Islet of Langerhans (tissue), 1 donor: Measurements from ENCODE around the gene GEMIN8.

Experiments used
- FAIRE-seq: peaks from one replicate; lab custom pipeline; 2011; peaks lifted over from hg19 to GRCh38; lab: Jason Lieb, UNC

GEMIN8 gene

DNA sequence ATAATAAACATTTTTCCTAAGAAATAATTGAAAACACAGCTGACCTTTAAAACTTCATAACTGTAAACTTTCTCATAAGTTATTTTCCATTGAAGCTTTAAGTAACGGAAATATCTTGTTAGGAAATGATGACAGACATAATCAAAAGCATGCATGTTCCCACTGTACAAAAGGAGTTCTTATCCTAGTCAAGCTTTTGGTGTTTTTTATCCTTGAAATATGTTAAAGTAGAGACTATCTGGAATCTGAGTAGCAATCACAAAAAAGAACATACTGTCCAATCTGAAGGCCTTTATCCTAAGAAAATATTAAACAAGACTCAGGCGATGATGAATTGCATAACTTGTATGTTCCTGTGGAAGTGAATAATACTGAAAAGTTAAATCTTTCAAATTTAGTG lies 14.4 kb downstream of the GEMIN8 start:
- no peak for FAIRE-seq

DNA sequence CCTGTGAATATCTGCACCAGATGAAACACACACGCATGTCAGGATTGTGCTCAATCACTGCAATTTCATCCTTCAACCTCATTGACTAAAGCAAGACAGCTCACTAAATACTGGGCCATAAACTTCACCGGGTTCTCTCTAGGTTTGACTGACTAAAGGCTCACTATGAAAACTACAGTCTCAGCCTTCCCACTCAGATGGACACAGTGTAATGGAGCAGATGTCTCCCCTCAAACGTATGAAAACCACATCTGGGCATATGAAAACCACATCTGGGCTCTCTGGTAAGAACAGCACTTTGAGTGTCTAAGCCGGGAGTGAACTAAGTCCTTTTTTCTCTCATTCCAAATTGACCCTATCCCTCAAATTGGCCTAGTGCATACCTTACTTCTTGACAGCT lies 15.2 kb downstream of the GEMIN8 start:
- FAIRE-seq = no peak

DNA sequence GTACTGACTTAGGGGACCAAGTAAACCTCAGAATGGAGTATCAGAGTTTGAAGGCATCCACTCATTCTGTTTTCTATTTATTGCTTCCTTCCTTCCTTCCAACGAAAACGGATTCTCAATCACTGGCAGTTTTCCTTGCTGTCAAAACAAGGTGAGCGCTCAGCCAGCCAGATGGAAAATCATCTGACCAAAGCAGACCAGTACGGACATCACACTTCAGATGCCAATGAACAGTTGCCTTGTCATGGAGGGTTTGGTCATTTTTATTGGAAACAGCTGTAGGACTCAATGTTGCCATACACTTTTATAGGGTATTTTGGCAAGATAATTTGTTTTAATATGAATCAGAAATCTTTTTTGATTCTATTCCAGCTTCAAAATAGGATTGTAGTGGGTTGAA lies 16.6 kb downstream of the GEMIN8 start:
- FAIRE-seq = no peak

DNA sequence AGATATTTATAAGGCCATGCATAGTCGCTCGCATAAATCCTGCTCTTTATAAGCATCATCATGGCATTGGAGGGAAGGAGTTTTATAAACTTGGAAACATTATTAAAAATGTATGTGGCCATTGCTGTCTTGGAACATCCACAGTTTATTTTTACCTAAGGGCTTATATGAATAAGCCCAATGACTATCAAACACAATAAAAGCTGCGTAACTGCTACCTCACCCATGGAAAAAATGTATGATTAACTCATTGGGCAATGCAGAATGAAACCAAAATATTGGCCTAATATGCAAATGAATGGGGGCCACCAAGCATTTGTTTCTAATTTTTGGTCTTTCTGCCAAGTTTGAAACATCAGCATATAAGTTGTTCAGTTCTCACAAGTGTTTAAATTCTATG lies 19.1 kb downstream of the GEMIN8 start:
- no peak for FAIRE-seq

DNA sequence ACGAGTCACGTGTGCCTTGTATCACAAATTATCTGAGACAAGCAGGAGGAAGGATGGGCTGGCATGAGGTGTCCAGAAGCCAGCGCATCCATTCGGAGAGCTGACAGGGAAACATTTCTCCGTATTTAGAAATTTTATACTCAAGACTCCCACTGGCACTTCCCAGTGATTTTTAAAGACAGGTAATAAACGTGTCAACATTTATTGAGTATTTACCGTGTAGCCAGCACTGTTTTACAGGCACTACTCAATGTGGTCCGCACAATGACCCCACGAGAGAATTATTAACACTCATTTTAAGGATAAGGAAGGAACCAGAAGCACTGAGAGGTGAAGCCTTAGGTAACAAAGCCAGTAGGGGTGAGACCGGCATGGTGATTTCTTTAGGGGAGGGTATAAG lies 23.2 kb downstream of the GEMIN8 start:
- FAIRE-seq = no peak

DNA sequence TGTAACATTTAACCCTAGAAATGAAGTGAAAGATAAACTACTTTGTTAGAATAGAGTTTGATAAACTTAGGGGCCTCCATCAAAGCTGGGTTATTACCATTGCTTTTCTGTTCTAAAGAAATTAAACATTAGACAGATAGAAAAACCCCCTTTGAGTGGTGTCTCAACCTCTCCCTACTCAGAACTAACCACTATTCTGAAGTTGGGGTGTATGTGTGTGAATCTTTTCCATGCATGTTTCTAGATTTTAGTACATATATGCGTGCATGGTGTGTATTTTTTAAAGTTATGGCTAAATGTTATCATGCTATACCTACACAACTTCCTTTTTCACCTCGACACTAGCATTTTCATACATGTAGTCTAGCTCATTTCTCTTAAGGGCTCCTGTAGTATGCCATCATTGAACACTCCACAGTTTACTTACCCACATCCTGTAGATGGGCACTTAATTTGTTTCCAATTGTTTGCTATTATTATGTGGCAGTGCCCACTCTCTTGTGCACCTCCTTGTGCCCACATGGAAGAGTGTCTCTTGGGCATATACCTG lies 25.7 kb downstream of the GEMIN8 start:
- FAIRE-seq = no peak

DNA sequence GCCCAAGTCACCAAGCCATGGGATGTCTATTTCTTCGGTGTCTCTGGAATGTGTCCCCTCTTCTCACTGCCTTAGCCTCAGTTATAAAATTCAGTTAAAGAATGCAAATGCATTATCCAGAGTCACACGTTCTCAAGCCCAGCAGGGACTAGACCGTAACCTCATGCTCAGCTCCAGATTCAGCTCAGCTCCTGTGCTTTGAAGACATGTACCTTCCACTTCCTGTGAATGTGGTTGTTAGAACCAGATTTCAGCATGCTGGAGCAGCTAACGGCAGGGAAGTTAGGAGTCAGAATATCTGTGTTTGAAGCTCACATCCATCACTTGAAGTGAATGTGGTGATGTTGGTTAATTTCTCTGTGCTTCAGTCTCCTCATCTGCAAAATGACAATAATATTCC lies 26.7 kb downstream of the GEMIN8 start:
- no peak for FAIRE-seq

DNA sequence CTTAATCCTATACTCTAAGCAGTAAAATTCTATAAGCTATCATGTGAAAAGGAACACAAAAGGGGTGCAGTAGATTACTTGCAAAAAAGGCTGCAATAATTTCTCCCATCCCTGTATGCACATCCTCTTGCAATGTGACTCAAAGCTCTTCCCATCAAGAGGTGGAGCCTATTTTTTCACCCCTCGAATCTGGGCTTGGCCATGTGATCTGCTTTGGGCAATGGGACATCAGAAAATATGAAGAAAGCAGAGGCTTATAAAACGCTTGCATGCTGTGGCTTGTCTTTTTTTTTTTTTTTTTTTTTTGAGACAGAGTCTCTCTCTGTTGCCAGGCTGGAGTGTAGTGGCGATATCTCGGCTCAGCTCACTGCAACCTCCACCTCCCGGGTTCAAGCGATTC lies 33.0 kb downstream of the GEMIN8 start:
- FAIRE-seq = no peak

DNA sequence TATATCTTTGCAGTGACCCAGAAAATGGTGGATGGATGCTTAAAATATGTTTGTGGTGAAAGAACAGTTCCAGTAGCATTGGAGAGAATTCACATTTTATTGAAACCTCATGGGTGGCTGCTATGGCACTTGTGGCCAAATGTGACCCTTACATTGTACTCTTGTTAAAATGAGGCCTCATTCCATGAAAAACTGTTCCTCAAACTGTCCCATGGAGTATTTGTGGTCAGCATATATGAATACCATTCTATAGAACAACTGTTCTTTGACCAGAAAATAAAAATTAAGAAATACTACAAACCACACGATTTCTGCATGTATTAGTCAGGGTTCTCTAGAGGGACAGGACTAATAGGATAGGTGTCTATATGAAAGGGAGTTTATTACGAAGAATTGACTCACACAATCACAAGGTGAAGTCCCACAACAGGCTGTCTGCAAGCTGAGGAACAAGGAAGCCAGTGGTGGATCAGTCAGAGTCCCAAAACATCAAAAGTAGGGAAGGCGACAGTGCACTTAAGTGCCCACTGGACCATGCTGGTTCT lies 35.1 kb downstream of the GEMIN8 start:
- no peak for FAIRE-seq

DNA sequence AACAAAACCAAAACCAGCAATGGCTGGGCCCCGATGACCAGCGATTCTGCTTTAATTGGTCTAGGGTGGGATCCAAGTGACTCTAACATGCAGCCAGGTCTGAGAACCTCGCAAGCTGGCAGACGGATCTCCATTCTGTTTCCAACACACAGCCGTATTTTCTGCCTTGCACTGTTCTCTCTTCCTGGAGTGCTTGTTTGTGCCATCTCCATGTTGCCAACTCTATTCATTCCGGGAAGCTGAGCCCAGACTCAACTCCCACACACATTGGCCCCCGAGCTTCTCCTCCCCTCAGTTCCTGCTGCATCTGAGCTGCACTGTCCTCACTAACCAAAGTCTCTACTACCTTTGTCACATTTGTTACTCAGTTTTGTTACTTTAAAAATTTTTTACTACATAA lies 35.6 kb downstream of the GEMIN8 start:
- FAIRE-seq = no peak

DNA sequence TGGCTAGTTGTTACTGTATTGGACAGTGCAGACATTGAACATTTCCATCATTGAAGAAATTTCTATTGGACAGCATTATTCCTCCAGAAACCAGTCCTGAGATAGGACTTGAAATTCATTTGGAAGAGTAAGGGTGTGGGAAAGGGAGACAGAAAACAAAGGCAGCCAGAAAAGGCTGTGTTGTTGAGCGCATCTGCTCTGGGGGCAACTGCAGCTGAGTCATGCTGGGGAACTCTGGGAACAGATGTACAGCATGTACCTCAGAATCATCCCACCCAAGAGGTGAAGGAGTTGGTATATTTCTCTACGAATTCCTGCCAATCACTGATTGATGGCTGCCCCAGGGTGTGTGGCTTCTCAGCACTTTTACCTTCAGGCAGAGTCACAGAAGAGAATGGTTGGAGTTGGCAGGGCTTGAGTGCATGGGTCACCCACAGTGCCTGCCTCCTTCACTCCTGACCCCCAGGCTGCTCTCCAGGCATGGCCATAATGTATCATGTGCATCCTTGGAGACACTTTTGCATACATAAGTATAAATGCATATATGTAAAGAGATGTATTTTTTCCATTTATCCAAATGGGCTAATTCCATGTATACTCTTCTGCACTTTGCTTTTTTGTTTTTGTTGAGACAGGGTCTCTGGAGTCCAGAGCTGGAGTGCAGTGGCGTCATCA lies 39.4 kb downstream of the GEMIN8 start:
- FAIRE-seq = no peak

DNA sequence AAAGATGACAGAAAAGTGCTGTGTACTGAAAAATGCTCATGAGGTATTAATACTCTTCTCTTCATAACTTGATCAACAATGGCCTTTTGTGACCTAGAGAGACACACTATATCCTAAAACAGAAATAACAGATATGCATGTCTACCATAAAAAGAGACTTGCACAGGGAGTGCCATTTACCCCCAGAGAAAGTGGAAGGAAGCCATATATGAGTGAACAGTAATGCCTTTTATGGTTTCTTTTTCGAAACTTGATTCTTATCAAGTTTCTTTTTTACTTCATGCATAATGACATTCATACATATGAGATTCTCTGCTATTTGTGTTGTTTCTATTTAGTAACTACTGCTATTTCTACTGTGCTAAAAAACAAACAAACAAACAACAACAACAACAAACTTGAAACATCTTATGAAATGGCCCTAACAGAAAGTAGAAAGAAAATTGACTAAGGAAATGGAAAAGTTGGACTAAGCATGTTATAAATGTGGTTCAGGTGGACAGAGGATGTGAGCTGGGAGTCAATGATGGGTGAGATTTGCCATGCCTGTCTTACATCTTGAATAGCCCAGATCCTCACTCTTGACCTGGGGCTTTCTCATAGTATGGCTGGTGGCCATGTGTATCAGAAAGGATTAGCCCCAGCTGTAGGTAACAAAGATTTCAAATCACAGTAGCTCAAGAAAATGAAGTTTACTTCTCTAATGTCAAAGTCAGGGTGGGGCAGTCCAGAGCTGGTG lies 43.8 kb downstream of the GEMIN8 start:
- FAIRE-seq = no peak

DNA sequence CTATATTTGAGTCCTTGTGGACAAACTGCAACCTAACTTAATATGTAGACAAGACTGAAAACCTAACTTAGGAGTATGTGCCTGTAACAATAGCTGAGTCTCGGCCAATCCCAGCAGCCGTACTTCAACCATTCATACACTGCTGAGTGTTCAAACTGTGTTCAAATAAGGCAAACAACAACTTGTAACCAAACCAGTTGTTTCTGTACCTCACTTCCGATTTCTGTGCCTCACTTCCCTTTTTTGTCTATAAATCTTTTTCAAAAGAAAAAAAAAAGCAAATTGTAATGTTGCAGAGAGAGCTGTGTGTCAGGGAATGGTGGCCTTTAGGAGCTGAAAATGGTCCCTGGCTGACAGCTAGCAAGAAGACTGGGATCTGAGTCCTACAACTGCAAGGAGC lies 46.0 kb downstream of the GEMIN8 start:
- FAIRE-seq = no peak

DNA sequence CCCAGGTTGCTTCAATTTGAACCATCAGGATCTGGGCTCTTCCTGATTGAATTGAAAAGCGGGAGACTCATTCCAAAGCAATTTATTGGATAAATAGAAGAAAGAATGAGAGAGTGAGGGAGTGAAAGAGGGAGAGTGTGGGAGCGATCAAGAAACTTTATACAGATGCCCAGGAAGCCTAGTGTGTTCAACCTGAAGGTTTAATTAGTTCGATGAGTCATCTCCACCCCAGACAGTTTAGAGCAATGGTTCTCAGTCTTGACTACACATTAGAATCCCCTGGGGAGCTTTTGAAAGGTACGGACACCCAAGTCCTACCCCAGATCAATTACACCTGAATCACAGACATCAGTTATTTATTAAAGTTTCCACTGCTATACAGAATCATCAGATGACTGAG lies 61.5 kb downstream of the GEMIN8 start:
- FAIRE-seq = no peak

DNA sequence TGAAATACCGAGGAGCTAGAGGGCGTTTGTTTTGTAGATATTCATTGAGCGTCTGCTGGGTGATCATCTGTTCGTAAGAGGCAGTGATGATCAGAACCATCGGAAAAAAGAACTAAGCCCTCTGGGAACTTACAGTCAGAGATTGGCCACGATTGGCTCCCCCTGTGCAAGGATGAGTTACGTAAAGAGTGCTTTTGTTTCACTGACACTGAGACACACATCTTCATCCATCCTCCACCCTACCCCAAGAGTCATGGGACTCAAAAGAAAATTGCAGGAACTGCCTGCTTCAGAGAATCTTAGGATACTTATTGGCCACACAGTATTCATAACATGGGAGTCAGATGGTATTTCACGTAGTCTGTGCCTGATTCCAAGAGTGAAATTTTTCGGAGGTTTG lies 62.1 kb downstream of the GEMIN8 start:
- no peak for FAIRE-seq

DNA sequence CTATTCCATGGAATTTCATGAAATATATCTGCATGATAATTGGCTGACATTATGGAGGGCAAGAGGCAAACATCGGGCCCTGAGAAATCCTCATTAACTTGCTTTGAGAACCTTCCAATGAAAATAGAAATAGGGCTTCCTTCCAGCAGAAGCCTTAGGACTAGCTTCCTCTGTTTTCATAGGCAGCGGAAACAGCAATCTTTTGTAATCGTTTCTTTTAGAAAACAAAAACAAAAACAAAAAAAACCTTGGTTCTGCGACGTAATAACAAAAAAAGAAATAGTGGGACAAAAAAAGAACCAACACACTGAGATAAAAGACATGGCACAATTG lies 62.9 kb downstream of the GEMIN8 start:
- no peak for FAIRE-seq

DNA sequence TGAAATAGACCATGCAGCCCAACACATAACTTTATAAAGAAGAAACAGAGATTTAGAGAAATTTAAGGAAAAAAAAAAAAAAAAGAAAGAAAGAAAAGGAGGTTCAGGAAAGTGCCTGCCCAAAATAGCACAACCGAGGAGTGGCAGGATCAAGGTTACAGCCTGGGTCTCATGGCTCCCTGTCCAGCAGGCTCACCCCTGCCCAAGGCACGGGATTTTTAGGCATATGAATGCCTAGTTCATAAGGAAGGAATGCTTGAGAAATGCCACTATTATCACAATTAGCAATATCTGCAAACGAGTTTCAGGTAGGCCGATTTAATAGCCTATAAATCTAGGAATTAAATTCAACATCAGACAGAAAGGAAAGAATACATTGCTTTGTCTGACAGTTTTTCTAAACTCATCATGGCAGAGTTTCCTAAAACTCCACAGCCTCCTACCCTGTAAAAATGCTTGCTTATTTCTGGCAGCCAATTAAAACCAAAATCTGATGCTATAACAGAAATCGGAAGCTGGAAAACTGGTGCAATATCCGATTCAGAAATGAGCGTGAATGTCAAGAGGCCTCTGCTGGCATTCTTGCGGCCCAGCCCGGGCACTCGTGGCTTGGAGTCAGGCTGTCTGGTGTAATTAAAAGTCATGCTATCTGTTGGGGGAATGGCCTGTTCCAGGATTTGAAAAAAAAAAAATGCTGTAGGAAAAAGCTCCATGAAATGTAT lies 63.5 kb downstream of the GEMIN8 start:
- FAIRE-seq = no peak

DNA sequence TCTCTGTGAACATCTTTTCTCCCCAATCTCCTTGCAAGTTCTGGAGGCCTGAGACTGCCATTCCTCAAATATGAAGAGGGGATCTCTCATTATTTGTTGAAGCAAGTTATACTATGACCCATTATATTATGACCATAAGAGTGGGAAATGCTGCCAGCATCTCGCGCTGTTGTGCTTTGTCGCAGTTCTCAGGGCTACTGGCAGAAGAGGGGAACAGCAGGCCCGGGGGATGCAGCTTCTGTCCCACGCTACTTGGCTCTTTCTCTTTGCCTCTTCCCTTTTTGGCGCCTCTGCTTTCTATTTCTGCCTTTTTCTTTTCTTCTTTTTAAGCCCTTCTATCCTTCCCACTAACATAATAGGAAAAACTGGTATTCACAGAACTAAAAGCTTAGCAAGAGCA lies 64.2 kb downstream of the GEMIN8 start:
- no peak for FAIRE-seq

DNA sequence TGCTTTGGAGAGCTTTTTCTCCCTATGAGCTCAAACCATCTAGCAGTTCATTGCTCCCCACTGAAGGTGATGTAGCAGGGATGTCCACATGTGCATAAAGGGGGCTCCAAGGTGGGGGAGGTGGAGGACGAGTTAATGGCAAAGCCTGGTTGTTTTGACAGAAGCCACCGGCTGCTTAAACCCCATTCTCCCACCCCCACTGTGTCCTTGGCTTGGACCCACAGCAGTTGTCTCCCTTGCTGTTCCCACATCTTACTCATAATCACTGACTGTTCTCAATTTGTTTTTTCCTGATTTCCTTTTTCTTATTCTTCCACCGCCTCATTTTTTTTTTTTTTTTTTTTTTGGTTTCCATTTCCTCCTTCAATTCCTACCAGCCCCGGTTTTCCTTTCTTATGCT lies 72.7 kb downstream of the GEMIN8 start:
- no peak for FAIRE-seq
